Spleen (tissue), 7 donors: ENCODE results near the gene TMCC1.

Experiments
- CTCF ChIP-seq, 11 experiments: fragments of 200-600 bp in 7 of 11; fragments of 450-650 bp in 4 of 11; sonication (generic) in 4 of 11; IDR thresholded peaks in 8 of 11; conservative IDR thresholded peaks in 3 of 11; 1 replicate in 7 of 11; 2 replicates in 4 of 11; pipeline versions ENCODE4 v1.4.0 to v1.8.0; 2016 to 2021; ENCODE audit warnings: antibody characterized with exemption in 11 of 11, inconsistent platforms in 4 of 11, mild to moderate bottlenecking in 1 of 11
- POLR2A ChIP-seq, 3 donors: fragments of 450-650 bp; IDR thresholded peaks; one replicate each; pipeline ENCODE4 v1.5.1; 2017; ENCODE audit warnings: antibody characterized with exemption in 3 of 3, mild to moderate bottlenecking in 1 of 3
- POLR2AphosphoS5 ChIP-seq, 3 donors: sonication (generic); formaldehyde crosslinking; IDR thresholded peaks; one replicate each; pipeline ENCODE4 v1.5.1; 2017; ENCODE audit warnings: antibody characterized with exemption in 3 of 3
- donor health status: DM: no; HTN: no; CAD: no; lungs with moderate emphysema.
- donor health status: DM: no; HTN: no; CAD: no.
- donor health status: DM: no; HTN: no; CAD: no.

GRCh38 chr3:129919357-129919756 lies 25.8 kb upstream of the TMCC1 start:
- no peak for TF ChIP-seq POLR2A (IDR thresholded peaks at IDR 0.05)
- no peak for TF ChIP-seq CTCF (IDR thresholded peaks at IDR 0.05 in 8 of 11, conservative IDR thresholded peaks at IDR 0.05 in 3 of 11)
- no peak for TF ChIP-seq POLR2AphosphoS5 (IDR thresholded peaks at IDR 0.05)
